ENCODE data around the gene KLHL12.
A peak's percentile ranks its signal among the peaks of the same experiment; 100 is the strongest.

KLHL12 gene

DNA sequence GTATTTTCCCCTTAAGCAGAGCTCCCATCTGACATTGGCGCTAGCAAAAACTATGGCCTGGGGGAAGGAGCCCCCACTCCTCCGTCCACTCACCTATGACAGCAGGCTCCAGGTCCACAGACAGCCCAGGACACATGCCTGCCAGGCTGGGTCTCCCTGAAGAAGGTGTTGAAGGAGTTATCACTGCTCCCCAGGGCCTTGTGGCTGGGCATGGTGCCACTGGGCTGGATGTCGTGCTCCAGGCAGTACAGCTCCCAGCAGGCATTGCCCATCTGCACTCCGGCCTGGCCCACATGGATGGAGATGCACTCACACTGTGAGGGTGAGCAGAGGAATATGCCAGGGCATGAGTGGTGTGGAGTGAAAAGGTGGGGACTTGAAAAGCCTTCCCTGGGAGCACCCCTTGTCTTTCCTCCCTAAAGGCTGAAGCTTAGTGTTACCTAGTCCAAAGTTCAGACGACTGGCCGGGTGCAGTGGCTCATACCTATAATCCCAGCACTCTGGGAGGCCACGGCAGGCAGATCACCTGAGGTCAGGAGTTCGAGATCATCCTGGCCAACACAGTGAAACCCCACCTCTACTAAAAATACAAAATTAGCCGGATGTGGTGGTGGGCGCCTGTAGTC is 68.1 kb downstream of the KLHL12 start:
- no peak for DNase-seq (ENCODE audit: extremely low spot score)
- ChIA-PET POLR2A (interaction anchor here (3.0 kb wide), 1 partner anchor 49 kb away, joined by 9 read pairs; the partner anchor contains the start of gene PCAT6), CTCF (interaction anchor here (0.6 to 1.1 kb wide), 2 partner anchors 86 to 107 kb away, joined by 3 to 5 read pairs; no protein-coding TSS in a partner anchor)
- no peak for TF ChIP-seq NFRKB (IDR thresholded peaks at IDR 0.05)

DNA sequence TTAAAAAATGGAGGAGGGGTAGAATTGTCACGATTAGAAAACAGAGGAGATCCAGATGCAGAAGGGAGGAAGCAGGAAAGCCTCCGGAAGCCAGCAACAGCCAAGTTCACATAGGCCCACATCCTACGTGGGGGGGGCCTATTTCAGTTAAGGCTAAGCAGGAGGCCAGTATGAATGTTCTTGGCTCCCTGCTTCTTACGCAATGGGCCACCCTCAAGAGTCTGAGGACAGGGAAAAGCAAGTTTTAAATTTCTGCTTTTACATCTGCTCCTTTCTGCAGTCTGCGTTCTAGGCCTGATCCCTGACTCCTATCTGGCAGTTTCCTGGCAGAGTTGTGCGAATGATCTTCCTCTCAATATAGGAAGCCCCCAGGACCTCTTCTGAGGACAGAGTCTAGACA is 68.7 kb downstream of the KLHL12 start:
- TF ChIP-seq SP1 (IDR thresholded peaks at IDR 0.05) (no peak), ARNT (IDR thresholded peaks at IDR 0.05) (no peak), L3MBTL2 (conservative IDR thresholded peaks at IDR 0.05) (no peak), TARDBP (IDR thresholded peaks at IDR 0.05) (no peak), FOXM1 (IDR thresholded peaks at IDR 0.05; ENCODE audit: borderline replicate concordance) (no peak), SUZ12 (IDR thresholded peaks at IDR 0.05) (no peak), ELF4 (IDR thresholded peaks at IDR 0.05) (no peak), ZNF384 (IDR thresholded peaks at IDR 0.05) (no peak)
- CTCF ChIA-PET, result interaction anchor here (1.1 kb wide), 1 partner anchor 107 kb away, joined by 3 read pairs; no protein-coding TSS in a partner anchor
- POLR2A ChIA-PET, result no interaction called here
- no peak for DNase-seq (ENCODE audit: extremely low spot score)

DNA sequence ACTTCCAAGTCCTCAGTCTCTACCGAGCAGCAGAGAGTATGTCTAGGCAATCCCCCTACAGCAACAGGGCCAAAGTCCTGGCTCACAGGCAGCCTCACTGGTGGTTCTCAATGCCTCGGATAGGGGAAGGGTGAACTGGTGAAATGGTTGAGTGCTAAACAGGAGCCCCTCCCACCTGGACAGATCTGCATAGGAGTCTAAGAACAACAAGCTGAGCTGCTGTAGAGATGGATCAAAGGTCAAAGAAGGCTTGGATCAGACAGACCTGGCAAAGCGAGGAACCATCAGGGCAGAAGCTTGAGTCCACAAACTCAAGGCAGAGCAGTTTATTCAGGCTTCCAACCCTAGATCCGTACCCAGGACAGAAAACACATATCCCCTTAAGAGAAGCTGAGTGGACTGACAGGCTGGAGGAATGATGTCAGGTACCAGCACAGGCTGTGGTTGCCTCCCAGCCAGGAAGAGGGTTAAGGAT is 69.9 kb downstream of the KLHL12 start:
- TF ChIP-seq FOXA1 (IDR thresholded peaks at IDR 0.05) (no peak), ZNF384 (IDR thresholded peaks at IDR 0.05) (no peak)
- CTCF ChIA-PET, result no interaction called here
- DNase-seq (ENCODE audit: extremely low spot score), result no peak
- POLR2A ChIA-PET, result no interaction called here

DNA sequence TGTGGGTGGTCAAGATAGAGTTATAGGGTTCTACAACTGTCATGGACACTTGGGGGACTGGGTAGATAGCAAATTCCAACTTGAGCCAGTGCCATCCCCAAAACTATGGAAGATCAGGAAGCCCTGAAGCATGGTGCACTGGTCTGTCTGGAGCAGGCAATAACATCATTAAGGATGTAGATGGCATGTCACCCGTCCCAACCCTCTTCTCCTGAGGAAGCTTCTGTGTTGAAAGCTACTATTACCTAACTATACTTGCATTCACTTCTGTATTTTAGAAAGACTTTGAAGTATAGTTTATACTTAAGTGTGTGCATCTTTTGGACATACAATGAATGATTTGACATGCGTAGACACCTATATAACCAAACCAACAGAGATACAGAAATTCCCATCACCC is 71.0 kb downstream of the KLHL12 start:
- CTCF ChIA-PET, result no interaction called here
- no peak for DNase-seq (ENCODE audit: extremely low spot score)

DNA sequence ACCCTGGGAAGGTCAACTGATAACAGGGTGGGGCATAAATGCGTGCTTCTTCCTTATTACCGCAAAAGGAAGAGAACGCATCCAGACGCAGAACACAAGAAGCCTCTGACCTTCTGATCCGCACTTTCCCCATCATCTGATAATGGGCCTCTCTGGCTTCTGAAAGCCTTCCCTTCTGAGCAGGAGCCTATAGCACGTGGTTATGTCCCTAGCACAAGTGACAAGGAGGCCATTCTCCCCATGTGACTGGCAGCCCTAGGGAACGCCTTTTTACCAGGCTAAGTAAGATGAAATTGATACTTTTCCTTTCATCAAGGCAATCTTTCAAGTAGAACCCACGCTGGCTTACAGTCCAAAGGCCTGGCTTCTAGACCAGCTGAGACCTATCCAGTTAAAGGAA is 72.2 kb downstream of the KLHL12 start:
- TF ChIP-seq LEF1 (IDR thresholded peaks at IDR 0.05; ENCODE audit: borderline replicate concordance), result no peak
- TF ChIP-seq FOXM1 (IDR thresholded peaks at IDR 0.05; ENCODE audit: borderline replicate concordance), result no peak
- TF ChIP-seq HDGF (IDR thresholded peaks at IDR 0.05; ENCODE audit: borderline replicate concordance), result no peak
- no peak for TF ChIP-seq ZNF384 (IDR thresholded peaks at IDR 0.05)
- no peak for TF ChIP-seq FOXK2 (IDR thresholded peaks at IDR 0.05)
- TF ChIP-seq NFRKB (IDR thresholded peaks at IDR 0.05), result no peak
- TF ChIP-seq SP1 (IDR thresholded peaks at IDR 0.05), result no peak
- no peak for TF ChIP-seq L3MBTL2 (conservative IDR thresholded peaks at IDR 0.05)
- TF ChIP-seq ELF4 (IDR thresholded peaks at IDR 0.05), result no peak
- TF ChIP-seq, protein P1, sequence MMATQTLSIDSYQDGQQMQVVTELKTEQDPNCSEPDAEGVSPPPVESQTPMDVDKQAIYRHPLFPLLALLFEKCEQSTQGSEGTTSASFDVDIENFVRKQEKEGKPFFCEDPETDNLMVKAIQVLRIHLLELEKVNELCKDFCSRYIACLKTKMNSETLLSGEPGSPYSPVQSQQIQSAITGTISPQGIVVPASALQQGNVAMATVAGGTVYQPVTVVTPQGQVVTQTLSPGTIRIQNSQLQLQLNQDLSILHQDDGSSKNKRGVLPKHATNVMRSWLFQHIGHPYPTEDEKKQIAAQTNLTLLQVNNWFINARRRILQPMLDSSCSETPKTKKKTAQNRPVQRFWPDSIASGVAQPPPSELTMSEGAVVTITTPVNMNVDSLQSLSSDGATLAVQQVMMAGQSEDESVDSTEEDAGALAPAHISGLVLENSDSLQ (IDR thresholded peaks at IDR 0.05), result no peak
- no peak for TF ChIP-seq CTBP1 (IDR thresholded peaks at IDR 0.05; ENCODE audit: borderline replicate concordance)
- TF ChIP-seq FOXA1 (IDR thresholded peaks at IDR 0.05), result no peak
- TF ChIP-seq BHLHE40 (IDR thresholded peaks at IDR 0.05; ENCODE audit: borderline replicate concordance), result no peak
- no peak for DNase-seq (ENCODE audit: extremely low spot score)
- ChIA-PET CTCF (interaction anchor here (1.0 kb wide), 1 partner anchor 64 kb away, joined by 4 read pairs; no protein-coding TSS in a partner anchor), POLR2A (interaction anchor here (1.1 kb wide), 1 partner anchor 44 kb away, joined by 3 read pairs; the partner anchor contains the start of gene PCAT6)

More for the DNA sequence above, 71.0 kb downstream of the KLHL12 start:
- TF ChIP-seq, protein P1 (IDR thresholded peaks at IDR 0.05), result no peak
- TF ChIP-seq HDGF (IDR thresholded peaks at IDR 0.05; ENCODE audit: borderline replicate concordance) (no peak), FOXA1 (IDR thresholded peaks at IDR 0.05) (no peak), FOXM1 (IDR thresholded peaks at IDR 0.05; ENCODE audit: borderline replicate concordance) (no peak), TARDBP (IDR thresholded peaks at IDR 0.05) (no peak), ELF4 (IDR thresholded peaks at IDR 0.05) (no peak), L3MBTL2 (conservative IDR thresholded peaks at IDR 0.05) (no peak), FOXK2 (IDR thresholded peaks at IDR 0.05) (no peak), LEF1 (IDR thresholded peaks at IDR 0.05; ENCODE audit: borderline replicate concordance) (no peak), ARNT (IDR thresholded peaks at IDR 0.05) (no peak), BHLHE40 (IDR thresholded peaks at IDR 0.05; ENCODE audit: borderline replicate concordance) (no peak), SP1 (IDR thresholded peaks at IDR 0.05) (no peak), CTBP1 (IDR thresholded peaks at IDR 0.05; ENCODE audit: borderline replicate concordance) (no peak), NFRKB (IDR thresholded peaks at IDR 0.05) (no peak), SUZ12 (IDR thresholded peaks at IDR 0.05) (no peak), ZNF384 (IDR thresholded peaks at IDR 0.05) (no peak)
- POLR2A ChIA-PET, result no interaction called here

DNA sequence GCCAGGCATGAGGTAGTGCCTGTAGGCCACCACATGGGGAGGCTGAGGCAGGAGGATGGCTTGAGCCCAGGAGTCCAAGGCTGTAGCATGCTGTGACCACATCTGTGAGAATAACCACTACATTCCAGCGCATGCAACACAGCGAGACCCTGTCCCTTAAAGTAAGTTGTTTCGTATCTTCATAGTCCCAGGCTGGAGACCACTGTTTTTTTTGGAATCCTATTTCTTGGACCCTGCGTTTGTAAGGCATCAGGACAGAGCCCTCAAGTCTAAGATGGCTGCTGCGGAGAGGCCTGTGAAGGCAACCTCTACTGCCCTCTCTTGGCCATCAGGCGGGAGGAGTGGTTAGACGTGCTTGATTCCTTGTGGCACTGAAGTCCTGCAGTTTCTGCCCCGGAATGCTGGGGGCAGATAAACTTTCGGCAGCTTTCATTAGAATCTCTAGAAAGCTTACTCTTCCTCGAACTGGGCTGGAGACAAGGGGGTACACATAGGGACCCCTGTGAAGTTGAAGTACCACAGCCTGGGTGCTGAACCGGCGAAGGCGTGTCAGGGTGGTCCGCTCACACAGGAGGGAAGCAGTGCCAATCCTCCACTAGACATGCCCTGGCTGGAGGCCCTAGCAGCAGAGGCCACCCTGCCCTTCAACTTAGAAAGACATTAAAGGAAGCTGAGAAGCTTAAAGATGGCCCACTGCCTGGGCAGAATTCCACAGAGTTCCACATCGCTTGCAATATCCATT is 74.7 kb downstream of the KLHL12 start:
- POLR2A ChIA-PET, result no interaction called here
- TF ChIP-seq L3MBTL2 (conservative IDR thresholded peaks at IDR 0.05), result peak; percentile 48; the same call in 1 of the 2 replicates
- no peak for TF ChIP-seq TARDBP (IDR thresholded peaks at IDR 0.05)
- 0 out of 2 replicates have a peak, but pooled peaks have one; percentile 13 for TF ChIP-seq HDGF (IDR thresholded peaks at IDR 0.05; ENCODE audit: borderline replicate concordance)
- peak; percentile 87 for DNase-seq (ENCODE audit: extremely low spot score)
- CTCF ChIA-PET, result interaction anchor here (0.7 to 1.1 kb wide), 3 partner anchors 10 to 531 kb away, joined by 3 to 4 read pairs (median 4); no protein-coding TSS in a partner anchor
